Measurements from ENCODE around the gene FAM221B.

GRCh38 chr9:35800530-35800929, 28.0 kb downstream of the FAM221B start:
- no peak for TF ChIP-seq CTCF (IDR thresholded peaks at IDR 0.05; ENCODE audit: borderline replicate concordance, extremely low read depth, low read length, poor library complexity, severe bottlenecking)
- TF ChIP-seq EZH2 (IDR thresholded peaks at IDR 0.05; ENCODE audit: borderline replicate concordance, low read depth, low read length, severe bottlenecking), result no peak
